HepG2 (cell line): Measurements from ENCODE around the gene GARIN5A. TPM values are rescaled to one million over a fixed set of nuclear protein-coding genes. Genes with fewer than 3 reads are reported as not detected.

Experiments used
- ATAC-seq: fragments of 200-7000 bp; cut with Tn5 transposase; 3 replicates; pipeline ENCODE4 v1.9.1; 2020; ENCODE audit warnings: mild to moderate bottlenecking, moderate library complexity
- BruUV-seq: library from RNA; stranded (reverse); fragments of 400-500 nt; replicated peaks from 2 replicates; lab custom pipeline; 2021; lab: Mats Ljungman, UMichigan
- CTCF ChIA-PET: fragments of 300-600 bp; formaldehyde crosslinking; extraction: SDS; loops from one replicate; lab custom pipeline; 2021; ENCODE audit warnings: low total read pairs, inconsistent platforms, low intra/inter-chr PET ratio; lab: Yijun Ruan, JAX
- POLR2A ChIA-PET: fragments of 350-600 bp; sonication (Branson Sonifier 250); formaldehyde crosslinking; loops from one replicate; lab custom pipeline; 2020; ENCODE audit warnings: antibody characterized with exemption, inconsistent platforms; lab: Yijun Ruan, JAX
- DNase-seq: peaks from one replicate; pipeline ENCODE4 v3.0.0-alpha.2; 2015; ENCODE audit warnings: low spot score
- FAIRE-seq: peaks from 3 replicates; lab custom pipeline; 2011; peaks lifted over from hg19 to GRCh38; lab: Jason Lieb, UNC
- H2AFZ ChIP-seq: one replicate; pipeline ENCODE4 v1.6.1; 2011; ENCODE audit warnings: low read length, inconsistent platforms
- H3K27ac ChIP-seq: fragments of 300-600 bp; 3 replicates; pipeline ENCODE4 v1.8.0; 2011; ENCODE audit warnings: mixed run types, mild to moderate bottlenecking, mixed read lengths, low read length, inconsistent platforms; ENCODE audit not compliant: insufficient read depth; ENCODE audit errors: extremely low read length
- H3K27me3 ChIP-seq, 2 experiments: fragments of 200-600 bp in 1 of 2; 2 replicates in 1 of 2; 3 replicates in 1 of 2; pipeline versions ENCODE4 v1.6.0 to v1.8.0; 2011; ENCODE audit warnings: low read length in 2 of 2, mild to moderate bottlenecking in 2 of 2, moderate library complexity in 2 of 2, inconsistent platforms in 1 of 2; ENCODE audit not compliant: insufficient read depth in 2 of 2, control insufficient read depth in 1 of 2
- H3K36me3 ChIP-seq, 2 experiments: fragments of 200-600 bp in 1 of 2; replicated peaks in 1 of 2; 2 replicates in 1 of 2; 3 replicates in 1 of 2; pipeline versions ENCODE4 v1.5.1 to v1.8.0; 2011; ENCODE audit warnings: low read length in 2 of 2, inconsistent platforms in 1 of 2; ENCODE audit not compliant: insufficient read depth in 2 of 2, control insufficient read depth in 1 of 2
- H3K4me1 ChIP-seq: 2 replicates; pipeline ENCODE4 v1.5.1; 2012; ENCODE audit warnings: low read length, inconsistent platforms; ENCODE audit not compliant: insufficient read depth
- H3K4me2 ChIP-seq: 2 replicates; pipeline ENCODE4 v1.6.0; 2011; ENCODE audit warnings: low read depth, low read length, inconsistent platforms
- H3K4me3 ChIP-seq, 3 experiments: fragments of 200-600 bp in 1 of 3; sonication (generic), shearing (Covaris generic) in 1 of 3; replicated peaks in 1 of 3; 2 replicates each; pipeline ENCODE4 v1.5.1; 2011 to 2016; ENCODE audit warnings: low read length in 3 of 3, inconsistent platforms in 2 of 3, low read depth in 2 of 3, mild to moderate bottlenecking in 2 of 3, control low read depth in 1 of 3, mixed read lengths in 1 of 3; ENCODE audit not compliant: insufficient read depth in 1 of 3
- H3K79me2 ChIP-seq: one replicate; pipeline ENCODE4 v1.6.1; 2011; ENCODE audit warnings: low read length, inconsistent platforms; ENCODE audit not compliant: insufficient read depth
- H3K9ac ChIP-seq: 2 replicates; pipeline ENCODE4 v1.6.0; 2011; ENCODE audit warnings: mild to moderate bottlenecking, low read depth, low read length, inconsistent platforms; ENCODE audit not compliant: insufficient read depth
- H3K9me3 ChIP-seq: 2 replicates; pipeline ENCODE4 v1.5.1; 2012; ENCODE audit warnings: mild to moderate bottlenecking, low read length
- H4K20me1 ChIP-seq: 2 replicates; pipeline ENCODE4 v1.6.0; 2011; ENCODE audit warnings: inconsistent platforms, mild to moderate bottlenecking, low read length, moderate library complexity; ENCODE audit not compliant: insufficient read depth
- CHCHD3 ChIP-seq: sonication (generic); formaldehyde crosslinking; IDR thresholded peaks from 2 replicates; pipeline ENCODE4 v1.8.0; 2022; ENCODE audit warnings: mild to moderate bottlenecking, missing genetic modification reagents, moderate library complexity
- ZNF768 ChIP-seq: sonication (generic); formaldehyde crosslinking; IDR thresholded peaks from 2 replicates; pipeline ENCODE4 v1.4.0; 2020; ENCODE audit warnings: missing genetic modification reagents
- ZSCAN22 ChIP-seq: sonication (generic); formaldehyde crosslinking; IDR thresholded peaks from 2 replicates; pipeline ENCODE4 v1.4.0; 2020; ENCODE audit warnings: mild to moderate bottlenecking, missing genetic modification reagents
- WGBS: methylation state at CpG from one replicate; pipeline ENCODE4 v1.1.6; 2017; ENCODE audit warnings: low lambda C conversion rate; 5-methylcytosine and 5-hydroxymethylcytosine counted together
- in situ Hi-C: cut with HindIII; loops from 2 replicates; pipeline ENCODE4 v1.10.0; 2017; ENCODE audit warnings: low pct_unique_long_range_greater_than_20kb; ENCODE audit not compliant: extremely low pct_ligation_motif_present
- intact Hi-C: fragments of 100-400 bp; cut with micrococcal nuclease; formaldehyde crosslinking; loops from one replicate; pipeline ENCODE4 v1.10.0; 2022; ENCODE audit not compliant: unreplicated experiment
- polyA plus RNA-seq, 8 experiments: library from polyadenylated mRNA; depleted of rRNA in 3 of 8; stranded (reverse) in 7 of 8; unstranded in 1 of 8; fragments of >200 nt; fragmentation: Illumina TruSeq in 4 of 8; extraction: Trizol in 4 of 8; gene quantifications; 2 replicates each; pipeline versions ENCODE4 v1.2.1 to v1.2.3, GENCODE V29; 2011 to 2016; ENCODE audit warnings: low read depth in 4 of 8, missing spikeins in 1 of 8, mixed read lengths in 1 of 8; ENCODE audit not compliant: insufficient read depth in 1 of 8
- total RNA-seq, 5 experiments: library from RNA; depleted of rRNA; stranded (reverse); fragments of >200 nt; fragmentation: Illumina TruSeq; extraction: Trizol; gene quantifications; 2 replicates each; pipeline ENCODE4 v1.2.3, GENCODE V29; 2016; ENCODE audit warnings: low read depth in 1 of 5
- TF ChIP-seq, protein P1 (sequence below): fragments of 450-650 bp; IDR thresholded peaks from 2 replicates; pipeline ENCODE4 v1.6.1; 2017; ENCODE audit warnings: mild to moderate bottlenecking
- TF ChIP-seq, protein P2 (sequence below), 2 experiments: fragments of 450-650 bp in 1 of 2; sonication (generic) in 1 of 2; formaldehyde crosslinking; IDR thresholded peaks; 2 replicates each; pipeline versions ENCODE4 v1.5.0 to v1.8.0; 2020 to 2022; ENCODE audit warnings: mild to moderate bottlenecking in 1 of 2, missing genetic modification reagents in 1 of 2

GARIN5A gene
- total and polyA plus RNA-seq, 2 of the 13 experiments (the other 11 are each of a cell fraction or from before 2014, with no cell fraction given): not detected

- POLR2A ChIA-PET: no interaction called here
- H3K9me3 ChIP-seq: no peaks in the 10 kb centered on the region
- H3K4me3 ChIP-seq: no peak overlapping the region
- no peak overlapping the region for H3K27ac ChIP-seq
- in situ Hi-C loops (no loop called here), intact Hi-C loops (no loop called here)
- H2AFZ ChIP-seq: no peak overlapping the region
- no TSS peak for BruUV-seq
- TF ChIP-seq ZSCAN22 (CRISPR knock-in tag): 0 out of 2 replicates have a peak, but pooled peaks have one; percentile 55
- no peak for TF ChIP-seq CHCHD3 (CRISPR knock-in tag)
- whole genome bisulfite sequencing: 30% methylated on average over 13 of the region's 13 CpGs
- CTCF ChIA-PET: no interaction called here
- no peaks in the 10 kb centered on the region for H3K79me2 ChIP-seq
- H3K4me2 ChIP-seq: no peak overlapping the region
- H3K9ac ChIP-seq: no peak overlapping the region
- no peaks in the 10 kb centered on the region for H3K36me3 ChIP-seq
- no peaks in the 10 kb centered on the region for H4K20me1 ChIP-seq
- H3K27me3 ChIP-seq: peaks cover 1 to 11% of the 10 kb centered on the region in 2 experiments; a peak in 2 of 5 replicates
- ATAC-seq (no peak), FAIRE-seq (no peak), DNase-seq (no peak)
- H3K4me1 ChIP-seq: no peaks in the 10 kb centered on the region
These were observed 25.5 kb downstream of the GARIN5A start for GRCh38 chr19:50451223-50451534.

DNA sequence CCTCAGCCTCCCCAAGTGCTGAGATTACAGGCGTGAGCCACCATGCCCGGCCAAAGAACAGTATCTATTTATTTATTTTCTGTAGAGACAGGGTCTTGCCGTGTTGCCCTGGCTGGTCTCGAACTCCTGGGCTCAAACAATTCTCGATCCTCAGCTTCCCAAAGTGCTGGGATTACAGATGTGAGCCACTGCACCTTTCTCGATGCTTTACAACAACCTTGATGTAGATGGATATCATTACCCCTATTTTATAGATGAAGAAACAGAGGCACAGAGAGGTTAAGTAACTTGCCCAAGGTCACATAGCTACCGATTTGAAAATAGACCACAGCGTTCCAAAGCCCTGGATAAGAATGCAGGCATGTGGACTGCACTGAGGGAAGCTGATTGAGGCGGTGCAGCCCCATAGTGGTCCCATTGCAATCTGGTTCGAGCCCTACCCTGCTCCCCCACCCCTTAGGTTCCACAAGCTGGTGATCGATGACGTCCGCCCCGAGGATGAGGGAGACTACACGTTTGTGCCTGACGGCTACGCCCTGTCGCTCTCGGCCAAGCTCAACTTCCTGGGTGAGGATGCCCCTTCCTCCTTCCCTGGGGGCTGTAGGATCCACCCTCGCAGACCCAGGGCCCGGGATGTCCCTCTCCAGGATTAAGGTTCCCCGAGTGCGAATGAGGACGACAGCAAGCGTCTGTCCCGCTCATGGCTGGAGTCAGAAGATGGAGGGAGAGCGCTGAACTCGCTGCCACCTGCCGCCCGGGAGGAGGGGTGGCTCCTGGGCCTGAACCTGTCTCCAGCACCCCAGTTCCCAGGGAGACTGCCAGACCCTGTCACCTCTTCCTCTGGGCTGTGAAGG is 26.1 kb downstream of the GARIN5A start:
- no peak for DNase-seq
- POLR2A ChIA-PET: no interaction called here
- TF ChIP-seq, protein P1, sequence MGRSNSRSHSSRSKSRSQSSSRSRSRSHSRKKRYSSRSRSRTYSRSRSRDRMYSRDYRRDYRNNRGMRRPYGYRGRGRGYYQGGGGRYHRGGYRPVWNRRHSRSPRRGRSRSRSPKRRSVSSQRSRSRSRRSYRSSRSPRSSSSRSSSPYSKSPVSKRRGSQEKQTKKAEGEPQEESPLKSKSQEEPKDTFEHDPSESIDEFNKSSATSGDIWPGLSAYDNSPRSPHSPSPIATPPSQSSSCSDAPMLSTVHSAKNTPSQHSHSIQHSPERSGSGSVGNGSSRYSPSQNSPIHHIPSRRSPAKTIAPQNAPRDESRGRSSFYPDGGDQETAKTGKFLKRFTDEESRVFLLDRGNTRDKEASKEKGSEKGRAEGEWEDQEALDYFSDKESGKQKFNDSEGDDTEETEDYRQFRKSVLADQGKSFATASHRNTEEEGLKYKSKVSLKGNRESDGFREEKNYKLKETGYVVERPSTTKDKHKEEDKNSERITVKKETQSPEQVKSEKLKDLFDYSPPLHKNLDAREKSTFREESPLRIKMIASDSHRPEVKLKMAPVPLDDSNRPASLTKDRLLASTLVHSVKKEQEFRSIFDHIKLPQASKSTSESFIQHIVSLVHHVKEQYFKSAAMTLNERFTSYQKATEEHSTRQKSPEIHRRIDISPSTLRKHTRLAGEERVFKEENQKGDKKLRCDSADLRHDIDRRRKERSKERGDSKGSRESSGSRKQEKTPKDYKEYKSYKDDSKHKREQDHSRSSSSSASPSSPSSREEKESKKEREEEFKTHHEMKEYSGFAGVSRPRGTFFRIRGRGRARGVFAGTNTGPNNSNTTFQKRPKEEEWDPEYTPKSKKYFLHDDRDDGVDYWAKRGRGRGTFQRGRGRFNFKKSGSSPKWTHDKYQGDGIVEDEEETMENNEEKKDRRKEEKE: no peak
- TF ChIP-seq ZNF768 (CRISPR knock-in tag): peak; percentile 67
- TF ChIP-seq, protein P2, sequence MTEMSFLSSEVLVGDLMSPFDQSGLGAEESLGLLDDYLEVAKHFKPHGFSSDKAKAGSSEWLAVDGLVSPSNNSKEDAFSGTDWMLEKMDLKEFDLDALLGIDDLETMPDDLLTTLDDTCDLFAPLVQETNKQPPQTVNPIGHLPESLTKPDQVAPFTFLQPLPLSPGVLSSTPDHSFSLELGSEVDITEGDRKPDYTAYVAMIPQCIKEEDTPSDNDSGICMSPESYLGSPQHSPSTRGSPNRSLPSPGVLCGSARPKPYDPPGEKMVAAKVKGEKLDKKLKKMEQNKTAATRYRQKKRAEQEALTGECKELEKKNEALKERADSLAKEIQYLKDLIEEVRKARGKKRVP (CRISPR knock-in tag; IDR thresholded peaks at IDR 0.05): no peak

More for the DNA sequence above, 26.1 kb downstream of the GARIN5A start:
- Histone ChIP-seq H3K27me3 (peaks cover 1 to 11% of the 10 kb centered on the region in 2 experiments; a peak in 2 of 5 replicates), H3K4me1 (no peaks in the 10 kb centered on the region), H3K36me3 (no peaks in the 10 kb centered on the region), H3K4me3 (no peak overlapping the region), H3K27ac (no peak overlapping the region), H3K79me2 (no peaks in the 10 kb centered on the region), H3K4me2 (no peak overlapping the region), H3K9me3 (no peaks in the 10 kb centered on the region), H3K9ac (no peak overlapping the region), H4K20me1 (no peaks in the 10 kb centered on the region), H2AFZ (no peak overlapping the region)
- BruUV-seq: no TSS peak
- FAIRE-seq (no peak), ATAC-seq (no peak)
- CTCF ChIA-PET: no interaction called here
- in situ Hi-C loops: no loop called here
- intact Hi-C loops: no loop called here
- WGBS: 13% methylated on average over 18 of the region's 30 CpGs
